Measurements from ENCODE around the gene ZG16. TPM values are rescaled to one million over a fixed set of nuclear protein-coding genes. Genes with fewer than 3 reads are reported as not detected.

ZG16 gene
- total RNA-seq, 1 experiment from 2014 or later: 0.07 TPM

DNA sequence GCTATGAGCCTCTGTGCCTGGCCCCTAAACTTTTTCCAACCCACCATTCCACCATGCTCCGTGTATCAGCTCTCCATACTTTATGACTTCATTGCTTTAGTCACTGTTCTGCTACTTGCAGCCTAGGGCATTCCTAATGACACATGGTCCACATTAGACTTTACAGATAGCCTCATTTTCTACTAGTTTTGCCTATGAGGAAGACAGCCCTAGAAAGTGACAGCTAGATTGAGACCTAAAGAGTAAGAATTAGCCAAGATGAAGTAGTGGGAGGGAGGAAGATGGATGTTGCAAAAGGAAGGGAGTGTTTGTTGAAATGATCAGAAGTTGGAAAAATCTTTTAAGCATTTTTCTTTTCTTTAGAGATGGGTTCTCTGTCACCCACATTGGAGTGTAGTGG lies 43.3 kb upstream of the ZG16 start:
- Histone ChIP-seq H3K27me3 (ENCODE audit: insufficient read depth, low read length) (no peaks in the 10 kb centered on the region), H3K79me2 (ENCODE audit: insufficient read depth, low read length) (no peaks in the 10 kb centered on the region), H2AFZ (ENCODE audit: low read depth, low read length, poor library complexity, severe bottlenecking) (no peak overlapping the region), H3K9ac (ENCODE audit: low read length) (no peak overlapping the region), H3K4me1 (ENCODE audit: control insufficient read depth in 1 of 2, insufficient read depth in 2 of 2, low read length in 2 of 2) (0 out of 4 replicates have a peak, but pooled peaks cover 0 to under 1% of the 10 kb centered on the region in 2 experiments), H3K4me2 (ENCODE audit: low read length) (no peak overlapping the region), H3K9me2 (ENCODE audit: insufficient read depth) (no peaks in the 10 kb centered on the region), H3K4me3 (replicated peaks in 1 of 2; ENCODE audit: low read depth in 1 of 2, low read length in 2 of 2) (no peak overlapping the region), H3K27ac (ENCODE audit: low read depth, low read length) (no peak overlapping the region), H4K20me1 (ENCODE audit: insufficient read depth) (no peaks in the 10 kb centered on the region), H3K36me3 (ENCODE audit: control insufficient read depth in 1 of 2, insufficient read depth in 2 of 2, low read length in 2 of 2) (no peaks in the 10 kb centered on the region), H3K9me3 (ENCODE audit: control insufficient read depth in 1 of 2, insufficient read depth in 1 of 2, low read depth in 1 of 2, low read length in 2 of 2) (no peaks in the 10 kb centered on the region)
- TF ChIP-seq ZNF274 (IDR thresholded peaks at IDR 0.05; ENCODE audit: low read depth, low read length) (no peak), SIN3A (IDR thresholded peaks at IDR 0.05; ENCODE audit: low read depth) (no peak), POLR2AphosphoS5 (IDR thresholded peaks at IDR 0.05; ENCODE audit: low read depth, low read length) (no peak), FOSL1 (IDR thresholded peaks at IDR 0.05; ENCODE audit: low read depth) (no peak), EGR1 (IDR thresholded peaks at IDR 0.05; ENCODE audit: low read depth) (no peak), REST (IDR thresholded peaks at IDR 0.05; ENCODE audit: low read depth) (no peak), CEBPB (IDR thresholded peaks at IDR 0.05; ENCODE audit: low read depth) (no peak), ELF1 (IDR thresholded peaks at IDR 0.05; ENCODE audit: borderline replicate concordance, low read depth) (no peak), YY1 (IDR thresholded peaks at IDR 0.05; ENCODE audit: extremely low read depth, insufficient replicate concordance, low read depth, low read length) (no peak)
- TF ChIP-seq, protein P1, sequence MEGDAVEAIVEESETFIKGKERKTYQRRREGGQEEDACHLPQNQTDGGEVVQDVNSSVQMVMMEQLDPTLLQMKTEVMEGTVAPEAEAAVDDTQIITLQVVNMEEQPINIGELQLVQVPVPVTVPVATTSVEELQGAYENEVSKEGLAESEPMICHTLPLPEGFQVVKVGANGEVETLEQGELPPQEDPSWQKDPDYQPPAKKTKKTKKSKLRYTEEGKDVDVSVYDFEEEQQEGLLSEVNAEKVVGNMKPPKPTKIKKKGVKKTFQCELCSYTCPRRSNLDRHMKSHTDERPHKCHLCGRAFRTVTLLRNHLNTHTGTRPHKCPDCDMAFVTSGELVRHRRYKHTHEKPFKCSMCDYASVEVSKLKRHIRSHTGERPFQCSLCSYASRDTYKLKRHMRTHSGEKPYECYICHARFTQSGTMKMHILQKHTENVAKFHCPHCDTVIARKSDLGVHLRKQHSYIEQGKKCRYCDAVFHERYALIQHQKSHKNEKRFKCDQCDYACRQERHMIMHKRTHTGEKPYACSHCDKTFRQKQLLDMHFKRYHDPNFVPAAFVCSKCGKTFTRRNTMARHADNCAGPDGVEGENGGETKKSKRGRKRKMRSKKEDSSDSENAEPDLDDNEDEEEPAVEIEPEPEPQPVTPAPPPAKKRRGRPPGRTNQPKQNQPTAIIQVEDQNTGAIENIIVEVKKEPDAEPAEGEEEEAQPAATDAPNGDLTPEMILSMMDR (IDR thresholded peaks at IDR 0.05 in 2 of 3, conservative IDR thresholded peaks at IDR 0.05 in 1 of 3; ENCODE audit: borderline replicate concordance in 1 of 3, insufficient read depth in 1 of 3, low read depth in 2 of 3, low read length in 2 of 3): no peak
- CTCF ChIA-PET: no interaction called here
- RAD21 ChIA-PET (ENCODE audit: low non-redundant PET in 1 of 2, low total read pairs in 2 of 2, uncharacterized antibody in 2 of 2, unreplicated experiment in 2 of 2): no interaction called here
- intact Hi-C loops (cut with micrococcal nuclease): no loop called here
- no TSS peak for BruUV-seq (replicated peaks)
- POLR2A ChIA-PET: no interaction called here
- DNase-seq (ENCODE audit: low read depth, low spot score) (no peak), ATAC-seq (no peak)
